Suprapubic skin (tissue), 4 donors: ENCODE data around the gene PAK2. TPM values are rescaled to one million over a fixed set of nuclear protein-coding genes. Genes with fewer than 3 reads are reported as not detected.
"Not testable (repeated sequence)": the region's sequence is repeated elsewhere in the genome, so short reads cannot be mapped to it uniquely, and the experiment has no call there.

ENCODE experiments used
- DNase-seq, 2 donors: peaks; one replicate each; pipeline ENCODE4 v3.0.0-alpha.2; 2019; ENCODE audit warnings: low spot score in 2 of 2
- H3K27ac ChIP-seq: fragments of 200-600 bp; sonication (generic); one replicate; pipeline ENCODE4 v1.5.1; 2019
- H3K27me3 ChIP-seq: fragments of 200-600 bp; sonication (generic); one replicate; pipeline ENCODE4 v1.5.1; 2019
- H3K36me3 ChIP-seq: fragments of 200-600 bp; sonication (generic); one replicate; pipeline ENCODE4 v1.5.1; 2019
- H3K4me1 ChIP-seq: fragments of 200-600 bp; sonication (generic); one replicate; pipeline ENCODE4 v1.5.1; 2019
- H3K4me3 ChIP-seq: fragments of 200-600 bp; sonication (generic); one replicate; pipeline ENCODE4 v1.5.1; 2019; ENCODE audit warnings: mild to moderate bottlenecking
- H3K9me3 ChIP-seq: fragments of 200-600 bp; sonication (generic); one replicate; pipeline ENCODE4 v1.5.1; 2019
- EP300 ChIP-seq: sonication (generic); formaldehyde crosslinking; IDR thresholded peaks from one replicate; pipeline ENCODE4 v1.6.1; 2017; ENCODE audit warnings: antibody characterized with exemption
- POLR2A ChIP-seq, 2 donors: fragments of 450-650 bp; IDR thresholded peaks; one replicate each; pipeline ENCODE4 v1.6.1; 2017; ENCODE audit warnings: antibody characterized with exemption in 2 of 2, mild to moderate bottlenecking in 2 of 2, moderate library complexity in 2 of 2
- POLR2AphosphoS5 ChIP-seq, 3 donors: sonication (generic); formaldehyde crosslinking; IDR thresholded peaks; one replicate each; pipeline ENCODE4 v1.6.1; 2017; ENCODE audit warnings: antibody characterized with exemption in 3 of 3
- WGBS: methylation state at CpG from one replicate; pipeline ENCODE4 v1.1.5; 2018; 5-methylcytosine and 5-hydroxymethylcytosine counted together
- total RNA-seq, 4 donors: library from RNA; depleted of rRNA; stranded (reverse); fragments of >200 nt; gene quantifications; one replicate each; pipeline ENCODE4 v1.1.0, GENCODE V29; 2016
- TF ChIP-seq, protein P1 (sequence below), 2 donors: fragments of 200-600 bp in 1 of 2; fragments of 450-650 bp in 1 of 2; sonication (generic) in 1 of 2; IDR thresholded peaks; one replicate each; pipeline ENCODE4 v1.5.1; 2016 to 2019; ENCODE audit warnings: antibody characterized with exemption in 2 of 2, mild to moderate bottlenecking in 1 of 2, moderate library complexity in 1 of 2

PAK2 gene
- total RNA-seq, 4 donors from 2014 or later: 29.6 to 42.8 (median 33.5) TPM

DNA sequence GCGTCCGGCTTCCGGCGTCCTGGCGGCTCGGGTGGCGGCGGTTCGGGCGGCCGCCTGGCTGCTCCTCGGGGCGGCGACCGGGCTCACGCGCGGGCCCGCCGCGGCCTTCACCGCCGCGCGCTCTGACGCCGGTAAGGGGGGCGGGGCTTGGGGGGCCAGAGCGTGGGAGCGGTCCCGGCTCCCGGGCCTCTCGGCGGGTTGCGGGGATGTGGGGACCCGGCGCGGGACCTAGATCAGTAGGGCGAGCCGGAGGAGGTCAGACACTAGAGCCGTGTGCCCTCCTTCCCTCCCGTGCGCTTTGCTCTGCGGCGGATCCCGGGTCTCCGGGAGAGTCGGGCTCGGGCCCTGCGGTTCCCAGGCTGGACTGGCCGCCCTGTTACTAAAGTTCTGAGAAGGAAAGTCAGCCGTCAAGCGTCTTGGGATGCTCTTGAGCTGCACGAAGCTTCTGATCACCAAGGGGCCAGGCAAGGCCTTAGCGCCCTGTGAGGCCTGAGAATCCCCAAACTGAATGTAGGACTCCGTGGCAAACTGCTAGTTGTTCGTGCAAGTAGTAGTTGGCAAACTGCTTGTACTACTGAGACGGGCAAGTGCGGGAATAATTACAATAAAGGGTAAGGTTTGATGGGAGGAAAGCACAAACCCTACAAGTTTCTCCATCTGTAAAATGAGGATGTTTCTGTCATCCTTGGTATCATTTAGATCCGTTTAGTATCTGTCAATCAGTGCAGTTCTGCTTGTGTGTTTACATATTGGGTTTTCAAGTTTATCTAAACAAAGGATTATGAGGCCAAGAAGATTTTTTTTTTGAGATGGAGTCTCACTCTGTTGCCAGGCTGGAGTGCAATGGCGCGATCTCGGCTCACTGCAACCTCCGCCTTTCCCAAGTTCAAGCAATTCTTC lies 26.9 kb upstream of the PAK2 start:
- 12% methylated on average over 12 of the region's 64 CpGs for WGBS
- peak overlapping the region; percentile 89 for H3K4me3 ChIP-seq
- DNase-seq: peak; percentile 71 to 83
- no peaks in the 10 kb centered on the region for H3K9me3 ChIP-seq
- peak overlapping the region; percentile 96 for H3K27ac ChIP-seq
- peaks cover 25% of the 10 kb centered on the region for H3K4me1 ChIP-seq
- H3K36me3 ChIP-seq: no peaks in the 10 kb centered on the region
- TF ChIP-seq, protein P1, sequence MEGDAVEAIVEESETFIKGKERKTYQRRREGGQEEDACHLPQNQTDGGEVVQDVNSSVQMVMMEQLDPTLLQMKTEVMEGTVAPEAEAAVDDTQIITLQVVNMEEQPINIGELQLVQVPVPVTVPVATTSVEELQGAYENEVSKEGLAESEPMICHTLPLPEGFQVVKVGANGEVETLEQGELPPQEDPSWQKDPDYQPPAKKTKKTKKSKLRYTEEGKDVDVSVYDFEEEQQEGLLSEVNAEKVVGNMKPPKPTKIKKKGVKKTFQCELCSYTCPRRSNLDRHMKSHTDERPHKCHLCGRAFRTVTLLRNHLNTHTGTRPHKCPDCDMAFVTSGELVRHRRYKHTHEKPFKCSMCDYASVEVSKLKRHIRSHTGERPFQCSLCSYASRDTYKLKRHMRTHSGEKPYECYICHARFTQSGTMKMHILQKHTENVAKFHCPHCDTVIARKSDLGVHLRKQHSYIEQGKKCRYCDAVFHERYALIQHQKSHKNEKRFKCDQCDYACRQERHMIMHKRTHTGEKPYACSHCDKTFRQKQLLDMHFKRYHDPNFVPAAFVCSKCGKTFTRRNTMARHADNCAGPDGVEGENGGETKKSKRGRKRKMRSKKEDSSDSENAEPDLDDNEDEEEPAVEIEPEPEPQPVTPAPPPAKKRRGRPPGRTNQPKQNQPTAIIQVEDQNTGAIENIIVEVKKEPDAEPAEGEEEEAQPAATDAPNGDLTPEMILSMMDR (IDR thresholded peaks at IDR 0.05): no peak
- TF ChIP-seq POLR2A (IDR thresholded peaks at IDR 0.05) (peak in 1 of 2 donors; percentile 9), POLR2AphosphoS5 (IDR thresholded peaks at IDR 0.05) (no peak), EP300 (no peak)
- no peaks in the 10 kb centered on the region for H3K27me3 ChIP-seq

DNA sequence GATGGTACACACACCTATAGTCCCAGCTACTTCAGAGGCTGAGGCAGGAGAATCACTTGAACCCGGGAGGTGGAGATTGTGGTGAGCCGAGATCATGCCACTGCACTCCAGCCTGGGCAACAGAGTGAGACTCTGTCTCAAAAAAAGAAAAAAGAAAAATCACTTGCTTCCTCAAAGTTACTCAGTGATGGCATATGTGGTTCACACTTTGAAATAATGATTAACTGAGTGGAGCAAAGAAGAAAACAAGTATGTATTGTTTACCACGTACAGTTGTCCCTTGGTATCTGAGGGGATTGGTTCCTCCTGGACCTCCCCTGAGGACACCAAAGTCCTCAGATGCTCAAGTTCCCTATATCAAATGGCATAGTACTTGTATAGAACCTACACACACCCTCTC lies 22.5 kb upstream of the PAK2 start:
- H3K9me3 ChIP-seq, DNase-seq, H3K4me3 ChIP-seq, H3K27me3 ChIP-seq, H3K27ac ChIP-seq, H3K36me3 ChIP-seq: not testable (repeated sequence)
- WGBS: 93% methylated on average over 3 of the region's 3 CpGs
- peaks cover 11% of the 10 kb centered on the region for H3K4me1 ChIP-seq

DNA sequence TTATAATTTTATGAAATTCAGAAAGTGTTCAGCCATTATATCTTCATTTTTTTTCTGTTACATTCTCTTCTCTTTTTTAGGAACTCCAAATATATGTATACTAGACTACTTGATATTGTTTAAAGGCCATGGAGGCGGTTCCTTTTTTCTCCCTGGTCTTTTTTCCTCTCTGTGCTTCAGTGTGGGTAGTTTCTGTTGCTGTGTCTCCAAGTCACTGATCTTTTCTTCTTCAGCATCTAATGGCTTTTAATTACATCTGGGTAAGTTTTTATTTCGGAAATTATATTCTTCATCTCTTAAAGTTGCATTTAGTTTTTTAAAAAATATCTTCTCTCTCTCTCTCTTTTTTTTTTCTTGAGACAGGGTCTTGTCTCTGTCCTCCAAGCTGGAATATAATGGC lies 18.6 kb upstream of the PAK2 start:
- Histone ChIP-seq H3K27me3 (no peaks in the 10 kb centered on the region), H3K9me3 (no peaks in the 10 kb centered on the region), H3K27ac (no peak overlapping the region), H3K4me3 (no peak overlapping the region), H3K4me1 (no peaks in the 10 kb centered on the region), H3K36me3 (peaks cover 7% of the 10 kb centered on the region)
- 73% methylated on average over 2 of the region's 2 CpGs for WGBS
- TF ChIP-seq, protein P1 (IDR thresholded peaks at IDR 0.05): no peak
- no peak for TF ChIP-seq EP300
- TF ChIP-seq POLR2A (IDR thresholded peaks at IDR 0.05): no peak
- TF ChIP-seq POLR2AphosphoS5 (IDR thresholded peaks at IDR 0.05): no peak
- DNase-seq: no peak

DNA sequence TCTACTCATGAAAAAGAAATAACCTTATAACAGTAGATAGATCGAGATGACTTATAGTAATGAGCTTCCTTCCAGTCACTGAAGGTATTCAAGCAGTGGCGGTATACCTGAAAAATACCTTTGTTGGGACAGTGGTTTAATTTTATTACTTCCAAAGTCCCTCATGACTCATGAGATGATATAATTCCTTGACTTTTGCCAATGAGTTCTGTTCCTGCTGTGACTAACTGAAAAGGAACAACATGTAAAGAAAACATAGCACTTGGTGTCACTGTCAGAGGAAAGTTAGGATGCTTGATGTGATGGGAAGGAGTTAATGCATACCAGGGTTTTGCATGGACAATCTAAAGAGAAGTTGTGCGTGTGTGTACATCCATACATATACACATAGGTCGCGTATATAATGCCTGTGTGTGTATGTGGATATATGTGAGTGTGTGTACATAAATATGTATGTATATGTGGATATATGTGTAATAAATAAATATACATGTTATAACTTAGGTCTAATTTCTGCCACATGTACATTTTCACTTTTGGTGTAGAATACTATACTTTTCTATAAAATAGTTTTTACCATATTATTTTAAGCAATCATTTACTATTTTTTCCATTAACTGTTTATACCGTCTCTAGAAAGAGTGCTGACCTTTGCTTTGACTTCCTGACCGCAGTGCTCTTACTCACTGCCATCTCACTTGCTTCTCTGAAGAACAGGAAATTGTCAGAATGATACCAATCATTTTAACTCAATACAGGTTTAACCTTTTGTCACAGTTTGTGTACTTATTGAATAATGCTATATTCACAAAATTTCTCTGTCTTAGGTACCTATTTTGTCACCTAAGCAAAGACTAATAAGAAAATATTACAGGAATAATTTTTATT lies 12.6 kb upstream of the PAK2 start:
- WGBS: 74% methylated on average over 7 of the region's 7 CpGs
- Histone ChIP-seq H3K4me3 (no peak overlapping the region), H3K27ac (no peak overlapping the region), H3K4me1 (no peaks in the 10 kb centered on the region), H3K36me3 (peaks cover 11% of the 10 kb centered on the region), H3K9me3 (no peaks in the 10 kb centered on the region), H3K27me3 (no peaks in the 10 kb centered on the region)
- DNase-seq: no peak
- TF ChIP-seq, protein P1 (IDR thresholded peaks at IDR 0.05): no peak
- TF ChIP-seq EP300 (no peak), POLR2A (IDR thresholded peaks at IDR 0.05) (no peak), POLR2AphosphoS5 (IDR thresholded peaks at IDR 0.05) (no peak)

DNA sequence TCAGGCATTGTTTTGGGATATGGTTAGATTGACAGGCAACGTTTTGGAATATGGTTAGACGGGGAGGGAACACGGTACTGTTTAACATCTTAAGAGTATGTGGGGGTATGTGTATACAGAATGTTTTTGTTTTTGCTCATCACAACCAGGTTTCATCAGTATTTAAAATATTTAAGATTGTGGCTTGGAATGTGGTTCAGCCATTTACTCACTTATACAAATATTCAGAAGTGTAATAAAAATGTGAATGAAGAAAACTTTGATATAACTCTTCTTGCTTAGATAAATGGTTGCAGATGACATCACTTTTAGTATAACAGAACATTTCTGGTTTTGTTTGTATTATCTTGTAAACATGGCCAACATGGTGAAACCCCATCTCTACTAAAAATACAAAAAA lies 3.9 kb upstream of the PAK2 start:
- Histone ChIP-seq H3K27ac (no peak overlapping the region), H3K27me3 (no peaks in the 10 kb centered on the region), H3K4me3 (no peak overlapping the region), H3K4me1 (peaks cover 2% of the 10 kb centered on the region), H3K36me3 (peaks cover 10% of the 10 kb centered on the region), H3K9me3 (no peaks in the 10 kb centered on the region)
- no peak for DNase-seq
- TF ChIP-seq, protein P1 (IDR thresholded peaks at IDR 0.05): no peak
- TF ChIP-seq POLR2AphosphoS5 (IDR thresholded peaks at IDR 0.05): no peak
- no peak for TF ChIP-seq EP300
- no peak for TF ChIP-seq POLR2A (IDR thresholded peaks at IDR 0.05)
- 93% methylated on average over 3 of the region's 3 CpGs for WGBS
